VCaP (cell line): Measurements from ENCODE around the gene CENPU.

Source experiments
- H3K27ac ChIP-seq: fragments of 450-650 bp; 2 replicates; pipeline ENCODE4 v1.5.1; 2017
- CTCF ChIP-seq: fragments of 450-650 bp; conservative IDR thresholded peaks from 2 replicates; pipeline ENCODE4 v1.5.1; 2017; ENCODE audit warnings: mild to moderate bottlenecking, moderate library complexity

CENPU gene

DNA sequence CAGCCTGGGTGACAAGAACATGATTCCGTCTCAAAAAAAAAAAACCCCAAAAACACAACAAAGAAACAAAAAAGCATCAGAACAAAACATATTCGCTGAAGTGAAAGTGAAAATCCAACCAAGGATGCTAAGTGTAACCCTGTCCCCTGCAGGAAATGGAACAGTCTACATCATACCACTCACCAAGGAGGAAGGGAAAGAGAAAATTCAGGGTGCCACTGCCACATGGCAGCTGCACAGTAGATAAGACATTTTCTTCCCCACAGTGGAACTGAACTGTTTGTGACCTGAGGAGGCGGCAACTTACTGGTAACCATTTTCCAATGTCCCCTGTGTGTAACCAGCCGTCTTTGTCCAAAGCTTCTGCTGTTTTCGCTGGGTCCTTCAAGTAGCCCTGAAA, 28.2 kb upstream of the CENPU start:
- no peak for TF ChIP-seq CTCF
- no peak overlapping the region for H3K27ac ChIP-seq

GRCh38 chr4:184760681-184761080, 26.8 kb upstream of the CENPU start:
- no peak overlapping the region for H3K27ac ChIP-seq
- no peak for TF ChIP-seq CTCF

DNA sequence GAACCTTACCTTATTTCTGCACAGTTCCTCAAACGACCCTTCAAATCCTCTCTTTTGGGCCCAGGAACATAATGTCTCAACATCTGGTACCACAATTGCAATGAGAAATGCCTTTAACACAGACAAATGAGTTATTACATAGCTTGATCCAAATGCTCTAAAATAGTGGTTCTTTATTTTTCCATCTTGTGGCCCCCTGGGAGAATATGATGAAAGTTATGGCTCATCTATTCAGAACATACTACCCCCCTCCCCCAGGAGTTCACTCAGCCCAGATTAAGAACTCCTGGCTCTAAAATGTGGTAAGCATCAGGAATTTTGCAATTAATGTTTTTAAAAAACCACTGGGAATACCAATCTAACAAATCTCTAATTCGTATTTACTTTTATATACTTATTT, 23.9 kb upstream of the CENPU start:
- H3K27ac ChIP-seq = no peak overlapping the region
- TF ChIP-seq CTCF = no peak

GRCh38 chr4:184756399-184756798, 22.5 kb upstream of the CENPU start:
- H3K27ac ChIP-seq = no peak overlapping the region
- no peak for TF ChIP-seq CTCF

DNA sequence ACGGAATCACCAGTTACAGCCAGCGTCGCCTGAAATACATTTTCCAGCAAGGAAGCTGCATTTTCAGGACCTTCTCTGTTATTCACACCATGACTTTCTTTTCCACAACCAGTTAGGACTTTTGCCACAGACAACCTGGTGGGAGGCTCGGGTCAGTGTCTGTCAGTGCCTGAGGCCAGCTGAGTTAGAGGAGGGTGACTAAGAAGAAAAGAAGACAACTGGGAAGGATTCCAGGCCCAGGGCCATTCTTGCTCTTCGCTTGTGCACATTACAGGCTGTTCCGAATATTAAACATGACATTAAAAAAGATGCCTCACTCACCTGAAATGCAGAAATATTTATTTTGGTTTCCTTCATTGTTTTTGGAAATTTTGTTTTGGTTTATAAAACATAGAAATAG, 21.4 kb upstream of the CENPU start:
- TF ChIP-seq CTCF = no peak
- H3K27ac ChIP-seq = no peak overlapping the region

DNA sequence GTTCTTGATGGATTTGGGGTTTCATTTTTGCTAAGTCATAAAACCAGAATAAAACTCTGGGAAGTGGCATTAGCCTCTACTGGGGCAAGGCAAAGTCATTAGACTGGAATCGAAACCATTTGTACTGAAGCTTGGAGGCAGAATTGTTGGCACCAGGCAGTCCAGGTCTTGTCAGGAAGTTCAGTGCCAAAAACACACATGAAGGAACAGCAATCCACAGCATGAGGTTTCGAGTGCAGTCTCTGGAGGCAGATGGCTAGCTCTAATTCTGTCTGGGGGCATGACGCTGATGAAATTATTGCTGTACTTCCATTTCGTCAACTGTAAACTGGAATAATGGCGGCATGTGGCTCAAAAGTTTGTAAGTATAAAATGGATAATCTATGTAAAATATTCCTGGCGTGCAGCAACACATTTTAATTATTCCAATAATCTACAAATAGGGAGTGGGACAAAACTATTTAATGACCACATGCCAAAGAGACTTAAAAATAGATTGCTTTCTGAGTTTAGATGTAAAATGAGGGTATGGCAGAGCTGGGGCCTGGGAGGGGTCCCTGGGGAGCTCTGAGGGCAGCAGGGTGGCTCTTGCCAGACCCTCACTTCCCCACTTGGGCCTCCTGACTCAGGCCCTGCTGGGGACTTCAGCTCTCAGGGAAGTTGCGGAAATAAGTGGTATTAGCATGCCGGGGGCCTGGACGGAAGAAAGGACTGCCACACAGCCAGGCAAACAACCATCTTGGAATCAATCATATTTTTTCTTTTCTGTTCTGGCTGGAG, 18.8 kb upstream of the CENPU start:
- no peak for TF ChIP-seq CTCF
- H3K27ac ChIP-seq = no peak overlapping the region

- TF ChIP-seq CTCF = no peak
- no peak overlapping the region for H3K27ac ChIP-seq
Measured at GRCh38 chr4:184751585-184751956, 17.7 kb upstream of the CENPU start.
